H9 (cell line): ENCODE data around the gene PYDC1. TPM values are rescaled to one million over a fixed set of nuclear protein-coding genes. Genes with fewer than 3 reads are reported as not detected.

ENCODE experiments used
- DNase-seq: peaks from one replicate; pipeline ENCODE4 v3.0.0-alpha.2; 2017
- H2AFZ ChIP-seq: one replicate; pipeline ENCODE4 v1.6.1; 2013; ENCODE audit warnings: mild to moderate bottlenecking, low read length, control low read depth, moderate library complexity
- H2AK5ac ChIP-seq: 2 replicates; pipeline ENCODE4 v1.6.1; 2013; ENCODE audit warnings: low read length, control low read depth, mixed read lengths; ENCODE audit not compliant: insufficient read length
- H2BK120ac ChIP-seq: one replicate; pipeline ENCODE4 v1.6.1; 2013; ENCODE audit warnings: low read depth, mild to moderate bottlenecking, low read length, control low read depth, inconsistent platforms; ENCODE audit not compliant: poor library complexity, severe bottlenecking
- H2BK12ac ChIP-seq: 2 replicates; pipeline ENCODE4 v1.6.1; 2013; ENCODE audit warnings: low read length, control low read depth, mixed read lengths, low read depth; ENCODE audit not compliant: insufficient read length
- H2BK15ac ChIP-seq: 2 replicates; pipeline ENCODE4 v1.6.1; 2013; ENCODE audit warnings: low read depth, low read length, control low read depth
- H2BK20ac ChIP-seq: one replicate; pipeline ENCODE4 v1.6.1; 2013; ENCODE audit warnings: low read depth, mild to moderate bottlenecking, low read length, control low read depth, inconsistent platforms; ENCODE audit not compliant: poor library complexity, severe bottlenecking
- H2BK5ac ChIP-seq: 2 replicates; pipeline ENCODE4 v1.6.1; 2013; ENCODE audit warnings: low read length, control low read depth, mixed read lengths; ENCODE audit not compliant: insufficient read length
- H3K14ac ChIP-seq: 2 replicates; pipeline ENCODE4 v1.6.1; 2013; ENCODE audit warnings: low read length, control low read depth; ENCODE audit not compliant: insufficient read depth
- H3K18ac ChIP-seq: 2 replicates; pipeline ENCODE4 v1.6.1; 2013; ENCODE audit warnings: low read depth, mild to moderate bottlenecking, mixed read lengths, low read length, control low read depth; ENCODE audit not compliant: insufficient read length
- H3K23ac ChIP-seq: 2 replicates; pipeline ENCODE4 v1.6.1; 2013; ENCODE audit warnings: low read length, control low read depth, mixed read lengths, low read depth; ENCODE audit not compliant: insufficient read length
- H3K23me2 ChIP-seq: 2 replicates; pipeline ENCODE4 v1.6.1; 2013; ENCODE audit warnings: low read depth, mild to moderate bottlenecking, mixed read lengths, low read length, control low read depth; ENCODE audit not compliant: insufficient read length, poor library complexity, severe bottlenecking
- H3K27ac ChIP-seq: 2 replicates; pipeline ENCODE4 v1.5.1; 2013; ENCODE audit warnings: low read length, control low read depth, mixed read lengths, low read depth; ENCODE audit not compliant: insufficient read length
- H3K27me3 ChIP-seq: 2 replicates; pipeline ENCODE4 v1.6.1; 2013; ENCODE audit warnings: low read length, control low read depth, inconsistent platforms; ENCODE audit not compliant: insufficient read depth
- H3K4ac ChIP-seq: 2 replicates; pipeline ENCODE4 v1.6.1; 2013; ENCODE audit warnings: low read depth, mild to moderate bottlenecking, control low read depth, inconsistent platforms, low read length, moderate library complexity
- H3K4me1 ChIP-seq: 2 replicates; pipeline ENCODE4 v1.6.1; 2013; ENCODE audit warnings: low read length, control low read depth, inconsistent platforms; ENCODE audit not compliant: insufficient read depth
- H3K4me2 ChIP-seq: 2 replicates; pipeline ENCODE4 v1.6.1; 2013; ENCODE audit warnings: low read length, control low read depth, mixed read lengths; ENCODE audit not compliant: insufficient read length, insufficient read depth
- H3K56ac ChIP-seq: 2 replicates; pipeline ENCODE4 v1.6.1; 2013; ENCODE audit warnings: low read depth, mild to moderate bottlenecking, mixed read lengths, low read length, control low read depth; ENCODE audit not compliant: insufficient read length
- H3K79me1 ChIP-seq: 2 replicates; pipeline ENCODE4 v1.6.1; 2013; ENCODE audit warnings: low read depth, mild to moderate bottlenecking, moderate library complexity, low read length, control low read depth, inconsistent platforms; ENCODE audit not compliant: insufficient read depth, poor library complexity, severe bottlenecking
- H3K79me2 ChIP-seq: 2 replicates; pipeline ENCODE4 v1.6.1; 2013; ENCODE audit warnings: low read length, control low read depth, inconsistent platforms; ENCODE audit not compliant: insufficient read depth
- H3K9ac ChIP-seq: 2 replicates; pipeline ENCODE4 v1.6.1; 2013; ENCODE audit warnings: low read length, control low read depth, mixed read lengths; ENCODE audit not compliant: insufficient read length; ENCODE audit errors: extremely low read depth
- H3K9me3 ChIP-seq: one replicate; pipeline ENCODE4 v1.6.1; 2013; ENCODE audit warnings: low read depth, low read length, inconsistent platforms; ENCODE audit not compliant: control insufficient read depth
- H3T11ph ChIP-seq: one replicate; pipeline ENCODE4 v1.6.1; 2013; ENCODE audit warnings: mild to moderate bottlenecking, low read length, control low read depth, inconsistent platforms
- H4K20me1 ChIP-seq: one replicate; pipeline ENCODE4 v1.6.1; 2013; ENCODE audit not compliant: control insufficient read depth, insufficient read length, insufficient read depth
- H4K5ac ChIP-seq: 2 replicates; pipeline ENCODE4 v1.6.1; 2013; ENCODE audit warnings: low read depth, mild to moderate bottlenecking, mixed read lengths, low read length, control low read depth; ENCODE audit not compliant: insufficient read length
- H4K8ac ChIP-seq: replicated peaks from 2 replicates; pipeline ENCODE4 v1.6.1; 2013; ENCODE audit warnings: low read length, control low read depth, mixed read lengths, low read depth; ENCODE audit not compliant: insufficient read length
- H4K91ac ChIP-seq: 2 replicates; pipeline ENCODE4 v1.6.1; 2013; ENCODE audit warnings: low read depth, mild to moderate bottlenecking, moderate library complexity, mixed read lengths, low read length, control low read depth; ENCODE audit not compliant: insufficient read length
- H3K27ac Mint-ChIP-seq, 3 experiments: 2 replicates in 2 of 3; 3 replicates in 1 of 3; pipeline ENCODE4 v1.8.0; 2020 to 2021; ENCODE audit warnings: mixed read lengths in 3 of 3, mild to moderate bottlenecking in 1 of 3, moderate library complexity in 1 of 3
- H3K27me3 Mint-ChIP-seq: 2 replicates; pipeline ENCODE4 v1.8.0; 2021; ENCODE audit warnings: low read depth, mild to moderate bottlenecking, moderate library complexity, mixed read lengths
- H3K36me3 Mint-ChIP-seq, 3 experiments: 2 replicates in 2 of 3; 3 replicates in 1 of 3; pipeline ENCODE4 v1.8.0; 2020 to 2021; ENCODE audit warnings: low read depth in 3 of 3, mixed read lengths in 3 of 3; ENCODE audit not compliant: insufficient read depth in 1 of 3
- H3K4me1 Mint-ChIP-seq, 2 experiments: 2 replicates each; pipeline ENCODE4 v1.8.0; 2020; ENCODE audit warnings: mixed read lengths in 2 of 2
- H3K4me3 Mint-ChIP-seq, 2 experiments: 2 replicates in 1 of 2; 3 replicates in 1 of 2; pipeline ENCODE4 v1.8.0; 2020 to 2021; ENCODE audit warnings: mild to moderate bottlenecking in 2 of 2, mixed read lengths in 2 of 2, moderate library complexity in 1 of 2
- H3K9me3 Mint-ChIP-seq, 2 experiments: 2 replicates in 1 of 2; 3 replicates in 1 of 2; pipeline ENCODE4 v1.8.0; 2020; ENCODE audit warnings: mild to moderate bottlenecking in 2 of 2, mixed read lengths in 2 of 2, moderate library complexity in 1 of 2
- WGBS: extraction: QIAGEN DNeasy Blood & Tissue Kit; methylation state at CpG from one replicate; pipeline ENCODE4 v1.1.7; 2013; ENCODE audit warnings: missing lambda C conversion rate, low lambda C conversion rate, mixed read lengths; ENCODE audit not compliant: insufficient read length; ENCODE audit errors: extremely low coverage; 5-methylcytosine and 5-hydroxymethylcytosine counted together
- total RNA-seq: library from RNA; stranded (reverse); gene quantifications from 2 replicates; pipeline ENCODE4 v1.2.1, GENCODE V29; 2021
- TF ChIP-seq, protein P1 (sequence below): fragments of 200-600 bp; sonication (generic); conservative IDR thresholded peaks from 3 replicates; pipeline ENCODE4 v1.8.0; 2021; ENCODE audit warnings: antibody characterized with exemption, mild to moderate bottlenecking

PYDC1 gene
- total RNA-seq, 1 experiment from 2014 or later: 0.70 TPM

DNA sequence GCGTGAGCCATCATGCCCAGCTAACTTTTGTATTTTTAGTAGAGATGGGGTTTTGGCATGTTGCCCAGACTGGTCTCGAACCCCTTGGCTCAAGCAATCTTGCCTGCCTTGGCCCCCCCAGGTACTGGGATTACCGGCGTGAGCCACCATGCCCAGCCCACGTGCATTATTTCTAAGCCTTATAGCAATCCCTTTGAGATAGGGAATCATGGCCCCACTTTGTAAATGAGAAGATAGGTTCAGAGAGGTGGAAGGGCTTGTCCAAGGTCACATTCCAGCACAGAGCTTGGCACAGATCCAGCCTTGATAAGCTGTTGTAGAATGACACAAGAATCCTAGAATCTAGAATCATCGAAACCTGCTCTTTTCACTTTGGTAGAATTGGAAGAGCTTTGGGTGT is 10.2 kb downstream of the PYDC1 start:
- H3K4me1 ChIP-seq: no peaks in the 10 kb centered on the region
- no peak for DNase-seq
- no peaks in the 10 kb centered on the region for H3K79me1 ChIP-seq
- Mint-ChIP-seq H3K4me1 (peaks cover 5 to 14% of the 10 kb centered on the region in 2 experiments; a peak in 3 of 4 replicates), H3K9me3 (no peaks in the 10 kb centered on the region), H3K27ac (no peak overlapping the region), H3K36me3 (no peaks in the 10 kb centered on the region; a peak in 1 of 7 replicates), H3K4me3 (no peak overlapping the region), H3K27me3 (peaks cover 27% of the 10 kb centered on the region)
- TF ChIP-seq, protein P1, sequence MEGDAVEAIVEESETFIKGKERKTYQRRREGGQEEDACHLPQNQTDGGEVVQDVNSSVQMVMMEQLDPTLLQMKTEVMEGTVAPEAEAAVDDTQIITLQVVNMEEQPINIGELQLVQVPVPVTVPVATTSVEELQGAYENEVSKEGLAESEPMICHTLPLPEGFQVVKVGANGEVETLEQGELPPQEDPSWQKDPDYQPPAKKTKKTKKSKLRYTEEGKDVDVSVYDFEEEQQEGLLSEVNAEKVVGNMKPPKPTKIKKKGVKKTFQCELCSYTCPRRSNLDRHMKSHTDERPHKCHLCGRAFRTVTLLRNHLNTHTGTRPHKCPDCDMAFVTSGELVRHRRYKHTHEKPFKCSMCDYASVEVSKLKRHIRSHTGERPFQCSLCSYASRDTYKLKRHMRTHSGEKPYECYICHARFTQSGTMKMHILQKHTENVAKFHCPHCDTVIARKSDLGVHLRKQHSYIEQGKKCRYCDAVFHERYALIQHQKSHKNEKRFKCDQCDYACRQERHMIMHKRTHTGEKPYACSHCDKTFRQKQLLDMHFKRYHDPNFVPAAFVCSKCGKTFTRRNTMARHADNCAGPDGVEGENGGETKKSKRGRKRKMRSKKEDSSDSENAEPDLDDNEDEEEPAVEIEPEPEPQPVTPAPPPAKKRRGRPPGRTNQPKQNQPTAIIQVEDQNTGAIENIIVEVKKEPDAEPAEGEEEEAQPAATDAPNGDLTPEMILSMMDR: no peak
- no peak overlapping the region for H2BK12ac ChIP-seq
- no peak overlapping the region for H2BK5ac ChIP-seq
- H3K14ac ChIP-seq: no peak overlapping the region
- H3K56ac ChIP-seq: no peak overlapping the region
- no peaks in the 10 kb centered on the region for H4K20me1 ChIP-seq
- no peak overlapping the region for H3K18ac ChIP-seq
- H3K23me2 ChIP-seq: peaks cover 11% of the 10 kb centered on the region
- no peak overlapping the region for H3K4ac ChIP-seq
- no peak overlapping the region for H2AK5ac ChIP-seq
- no peak overlapping the region for H2BK15ac ChIP-seq
- WGBS: no CpG with 5 or more reads among the region's 6 CpGs
- no peak overlapping the region for H2BK20ac ChIP-seq
- H3K27me3 ChIP-seq: no peaks in the 10 kb centered on the region
- no peak overlapping the region for H3K27ac ChIP-seq
- no peak overlapping the region for H3T11ph ChIP-seq
- H4K5ac ChIP-seq: no peak overlapping the region
- no peak overlapping the region for H3K9ac ChIP-seq
- H3K79me2 ChIP-seq: no peaks in the 10 kb centered on the region
- H4K8ac ChIP-seq: no peak overlapping the region
- H2AFZ ChIP-seq: no peak overlapping the region
- no peak overlapping the region for H4K91ac ChIP-seq
- H3K23ac ChIP-seq: no peak overlapping the region
- H3K4me2 ChIP-seq: no peak overlapping the region
- H3K9me3 ChIP-seq: no peaks in the 10 kb centered on the region
- no peak overlapping the region for H2BK120ac ChIP-seq
